Neural cell (in vitro differentiated cells): ENCODE measurements around the gene TPM1. TPM values are rescaled to one million over a fixed set of nuclear protein-coding genes. Genes with fewer than 3 reads are reported as not detected.

ENCODE experiments used
- H2AFZ ChIP-seq: fragments of 200-600, 300-800 bp; sonication (generic), shearing (Covaris generic); 2 replicates; pipeline ENCODE4 v1.6.0; 2014; ENCODE audit warnings: low read depth, mild to moderate bottlenecking, antibody characterized with exemption, low read length, moderate library complexity
- H3F3A ChIP-seq: fragments of 200-600 bp; shearing (Covaris generic); 2 replicates; pipeline ENCODE4 v1.6.1; 2016; ENCODE audit warnings: mild to moderate bottlenecking, moderate library complexity, mixed read lengths, antibody characterized with exemption, low read length; ENCODE audit not compliant: insufficient read depth, poor library complexity, severe bottlenecking
- H3K27ac ChIP-seq: fragments of 200-600, 300-800 bp; sonication (generic), shearing (Covaris generic); 2 replicates; pipeline ENCODE4 v1.5.1; 2014; ENCODE audit warnings: mild to moderate bottlenecking, low read length, moderate library complexity
- H3K27me3 ChIP-seq: fragments of 300-800, 200-600 bp; sonication (generic), shearing (Covaris generic); 2 replicates; pipeline ENCODE4 v1.6.0; 2014; ENCODE audit warnings: mild to moderate bottlenecking, low read depth, low read length, moderate library complexity; ENCODE audit not compliant: insufficient read depth
- H3K36me3 ChIP-seq: fragments of 300-800, 200-600 bp; sonication (generic), shearing (Covaris generic); 2 replicates; pipeline ENCODE4 v1.5.1; 2014; ENCODE audit warnings: mild to moderate bottlenecking, antibody characterized with exemption, low read length, moderate library complexity; ENCODE audit not compliant: insufficient read depth
- H3K4me2 ChIP-seq: fragments of 300-800, 200-600 bp; sonication (generic), shearing (Covaris generic); 2 replicates; pipeline ENCODE4 v1.6.0; 2014; ENCODE audit warnings: mild to moderate bottlenecking, low read length
- H3K4me3 ChIP-seq: fragments of 300-800, 200-600 bp; sonication (generic), shearing (Covaris generic); 2 replicates; pipeline ENCODE4 v1.5.1; 2014; ENCODE audit warnings: mild to moderate bottlenecking, low read length, moderate library complexity
- H3K79me2 ChIP-seq: fragments of 200-600 bp; shearing (Covaris generic); replicated peaks from 2 replicates; pipeline ENCODE4 v1.6.0; 2014; ENCODE audit warnings: mild to moderate bottlenecking, low read length, moderate library complexity; ENCODE audit not compliant: insufficient read depth
- H3K9ac ChIP-seq: fragments of 300-800, 200-600 bp; sonication (generic), shearing (Covaris generic); 2 replicates; pipeline ENCODE4 v1.6.1; 2016; ENCODE audit warnings: mild to moderate bottlenecking, low read length, mixed read lengths
- H3K9me2 ChIP-seq: fragments of 200-600 bp; shearing (Covaris generic); 2 replicates; pipeline ENCODE4 v1.6.1; 2016; ENCODE audit warnings: mild to moderate bottlenecking, low read length, mixed read lengths; ENCODE audit not compliant: insufficient read depth
- H3K9me3 ChIP-seq: fragments of 200-600, 300-800 bp; sonication (generic), shearing (Covaris generic); 2 replicates; pipeline ENCODE4 v1.6.1; 2016; ENCODE audit warnings: mild to moderate bottlenecking, mixed run types, low read length, moderate library complexity, mixed read lengths
- H4K20me1 ChIP-seq: fragments of 200-600 bp; shearing (Covaris generic); 2 replicates; pipeline ENCODE4 v1.6.1; 2016; ENCODE audit warnings: mild to moderate bottlenecking, mixed run types; ENCODE audit not compliant: insufficient read depth
- CTCF ChIP-seq: fragments of 450-650 bp; IDR thresholded peaks from 2 replicates; pipeline ENCODE4 v1.5.1; 2014; ENCODE audit warnings: antibody characterized with exemption, mild to moderate bottlenecking, moderate library complexity; ENCODE audit not compliant: poor library complexity, severe bottlenecking
- EP300 ChIP-seq: fragments of 450-650 bp; conservative IDR thresholded peaks from 2 replicates; pipeline ENCODE4 v1.6.1; 2014; ENCODE audit warnings: antibody characterized with exemption, mild to moderate bottlenecking, moderate library complexity; ENCODE audit not compliant: poor library complexity, severe bottlenecking
- EZH2 ChIP-seq: fragments of 200-600, 300-800 bp; shearing (Covaris generic), sonication (generic); IDR thresholded peaks from 2 replicates; pipeline ENCODE4 v1.6.1; 2014; ENCODE audit warnings: antibody characterized with exemption, low read length, borderline replicate concordance, mild to moderate bottlenecking; ENCODE audit not compliant: insufficient read depth, poor library complexity, severe bottlenecking
- MXI1 ChIP-seq: fragments of 450-650 bp; conservative IDR thresholded peaks from 2 replicates; pipeline ENCODE4 v1.6.1; 2014; ENCODE audit warnings: antibody characterized with exemption, mild to moderate bottlenecking; ENCODE audit not compliant: poor library complexity, severe bottlenecking
- POLR2AphosphoS5 ChIP-seq: IDR thresholded peaks from 2 replicates; pipeline ENCODE4 v1.6.1; 2012
- RAD21 ChIP-seq: fragments of 450-650 bp; conservative IDR thresholded peaks from 2 replicates; pipeline ENCODE4 v1.6.1; 2014; ENCODE audit warnings: antibody characterized with exemption, mild to moderate bottlenecking, moderate library complexity
- REST ChIP-seq: IDR thresholded peaks from 2 replicates; pipeline ENCODE4 v1.6.1; 2012; ENCODE audit warnings: borderline replicate concordance
- SMC3 ChIP-seq: fragments of 450-650 bp; conservative IDR thresholded peaks from 2 replicates; pipeline ENCODE4 v1.6.1; 2014; ENCODE audit warnings: antibody characterized with exemption, mild to moderate bottlenecking, moderate library complexity; ENCODE audit not compliant: poor library complexity
- TAF1 ChIP-seq: IDR thresholded peaks from 2 replicates; pipeline ENCODE4 v1.6.1; 2012; ENCODE audit warnings: low read depth
- polyA plus RNA-seq: library from polyadenylated mRNA; depleted of rRNA; stranded (reverse); fragments of >200 nt; gene quantifications from 2 replicates; pipeline ENCODE4 v1.2.3, GENCODE V29; 2014

Gene TPM1
- polyA plus RNA-seq, 1 donor from 2014 or later = 254 TPM

- H3K4me2 ChIP-seq = no peak overlapping the region
- no peak overlapping the region for H2AFZ ChIP-seq
- no peaks in the 10 kb centered on the region for H3F3A ChIP-seq
- H3K36me3 ChIP-seq = no peaks in the 10 kb centered on the region
- no peaks in the 10 kb centered on the region for H3K79me2 ChIP-seq
- H3K9ac ChIP-seq = no peak overlapping the region
- no peaks in the 10 kb centered on the region for H3K9me3 ChIP-seq
- H4K20me1 ChIP-seq = no peaks in the 10 kb centered on the region
- no peak for TF ChIP-seq REST
- no peak for TF ChIP-seq TAF1
- TF ChIP-seq RAD21 = no peak
- no peak for TF ChIP-seq EZH2
- TF ChIP-seq CTCF = no peak
- no peak for TF ChIP-seq EP300
- TF ChIP-seq MXI1 = no peak
- TF ChIP-seq POLR2AphosphoS5 = no peak
- no peak for TF ChIP-seq SMC3
- H3K27ac ChIP-seq = no peak overlapping the region
- H3K9me2 ChIP-seq = no peaks in the 10 kb centered on the region
- no peaks in the 10 kb centered on the region for H3K27me3 ChIP-seq
- no peak overlapping the region for H3K4me3 ChIP-seq
Observed at GRCh38 chr15:63029676-63030075, 12.9 kb upstream of the TPM1 start.

GRCh38 chr15:63030101-63030551 is 12.4 kb upstream of the TPM1 start:
- no peaks in the 10 kb centered on the region for H4K20me1 ChIP-seq
- no peaks in the 10 kb centered on the region for H3K36me3 ChIP-seq
- H2AFZ ChIP-seq = no peak overlapping the region
- no peak overlapping the region for H3K27ac ChIP-seq
- H3F3A ChIP-seq = no peaks in the 10 kb centered on the region
- no peak for TF ChIP-seq RAD21
- no peak for TF ChIP-seq POLR2AphosphoS5
- TF ChIP-seq EZH2 = no peak
- TF ChIP-seq SMC3 = no peak
- no peak for TF ChIP-seq REST
- no peak for TF ChIP-seq TAF1
- TF ChIP-seq EP300 = no peak
- no peak for TF ChIP-seq CTCF
- H3K9me3 ChIP-seq = no peaks in the 10 kb centered on the region
- H3K4me2 ChIP-seq = no peak overlapping the region
- no peaks in the 10 kb centered on the region for H3K79me2 ChIP-seq
- H3K27me3 ChIP-seq = no peaks in the 10 kb centered on the region
- no peak overlapping the region for H3K9ac ChIP-seq
- no peak overlapping the region for H3K4me3 ChIP-seq
- H3K9me2 ChIP-seq = no peaks in the 10 kb centered on the region
